ENCODE measurements around the gene SNRPB2.
A peak's percentile ranks its signal among the peaks of the same experiment; 100 is the strongest.

Gene SNRPB2

GRCh38 chr20:16714751-16715150 is 15.1 kb upstream of the SNRPB2 start:
- H3K9me3 ChIP-seq (ENCODE audit: control insufficient read depth, low read length) = no peaks in the 10 kb centered on the region
- no peak overlapping the region for H3K4me3 ChIP-seq (ENCODE audit: insufficient read depth, low read depth, low read length, poor library complexity, severe bottlenecking)
- DNase-seq = no peak
- H3K36me3 ChIP-seq (ENCODE audit: control insufficient read depth, insufficient read depth, low read length) = no peaks in the 10 kb centered on the region
- no peak overlapping the region for H3K27ac ChIP-seq (ENCODE audit: insufficient read depth, low read length, poor library complexity, severe bottlenecking)
- H3K27me3 ChIP-seq (replicated peaks; ENCODE audit: control insufficient read depth, insufficient read depth, low read length, poor library complexity, severe bottlenecking) = no peaks in the 10 kb centered on the region
- peaks cover under 1% of the 10 kb centered on the region for H3K4me1 ChIP-seq (ENCODE audit: control insufficient read depth, insufficient read depth, low read length, poor library complexity, severe bottlenecking)

GRCh38 chr20:16719421-16719820 is 10.4 kb upstream of the SNRPB2 start:
- H3K4me1 ChIP-seq (ENCODE audit: control insufficient read depth, insufficient read depth, low read length, poor library complexity, severe bottlenecking) = no peaks in the 10 kb centered on the region
- H3K36me3 ChIP-seq (ENCODE audit: control insufficient read depth, insufficient read depth, low read length) = no peaks in the 10 kb centered on the region
- H3K9me3 ChIP-seq (ENCODE audit: control insufficient read depth, low read length) = no peaks in the 10 kb centered on the region
- H3K27me3 ChIP-seq (replicated peaks; ENCODE audit: control insufficient read depth, insufficient read depth, low read length, poor library complexity, severe bottlenecking) = no peaks in the 10 kb centered on the region
- H3K27ac ChIP-seq (ENCODE audit: insufficient read depth, low read length, poor library complexity, severe bottlenecking) = no peak overlapping the region
- DNase-seq = no peak
- no peak overlapping the region for H3K4me3 ChIP-seq (ENCODE audit: insufficient read depth, low read depth, low read length, poor library complexity, severe bottlenecking)

- no peaks in the 10 kb centered on the region for H3K27me3 ChIP-seq (replicated peaks; ENCODE audit: control insufficient read depth, insufficient read depth, low read length, poor library complexity, severe bottlenecking)
- H3K27ac ChIP-seq (ENCODE audit: insufficient read depth, low read length, poor library complexity, severe bottlenecking) = peak overlapping the region; percentile 86
- no peak for DNase-seq
- H3K9me3 ChIP-seq (ENCODE audit: control insufficient read depth, low read length) = no peaks in the 10 kb centered on the region
- H3K36me3 ChIP-seq (ENCODE audit: control insufficient read depth, insufficient read depth, low read length) = peaks cover 20% of the 10 kb centered on the region
- peak overlapping the region; percentile 77 for H3K4me3 ChIP-seq (ENCODE audit: insufficient read depth, low read depth, low read length, poor library complexity, severe bottlenecking)
- peaks cover 13% of the 10 kb centered on the region for H3K4me1 ChIP-seq (ENCODE audit: control insufficient read depth, insufficient read depth, low read length, poor library complexity, severe bottlenecking)
Measured at GRCh38 chr20:16729080-16729479, 746 bp upstream of the SNRPB2 start.

GRCh38 chr20:16732506-16733152 is 2.8 kb downstream of the SNRPB2 start:
- peaks cover 19% of the 10 kb centered on the region for H3K4me1 ChIP-seq (ENCODE audit: control insufficient read depth, insufficient read depth, low read length, poor library complexity, severe bottlenecking)
- no peak for DNase-seq
- no peak overlapping the region for H3K4me3 ChIP-seq (ENCODE audit: insufficient read depth, low read depth, low read length, poor library complexity, severe bottlenecking)
- H3K27me3 ChIP-seq (replicated peaks; ENCODE audit: control insufficient read depth, insufficient read depth, low read length, poor library complexity, severe bottlenecking) = no peaks in the 10 kb centered on the region
- peaks cover 50% of the 10 kb centered on the region for H3K36me3 ChIP-seq (ENCODE audit: control insufficient read depth, insufficient read depth, low read length)
- H3K9me3 ChIP-seq (ENCODE audit: control insufficient read depth, low read length) = no peaks in the 10 kb centered on the region
- peak overlapping the region; percentile 10 for H3K27ac ChIP-seq (ENCODE audit: insufficient read depth, low read length, poor library complexity, severe bottlenecking)

GRCh38 chr20:16740365-16741072 is 10.7 kb downstream of the SNRPB2 start:
- DNase-seq = no peak
- peaks cover 53% of the 10 kb centered on the region for H3K36me3 ChIP-seq (ENCODE audit: control insufficient read depth, insufficient read depth, low read length)

GRCh38 chr20:16744178-16744807 is 14.5 kb downstream of the SNRPB2 start:
- DNase-seq = no peak
- no peak overlapping the region for H3K27ac ChIP-seq (ENCODE audit: insufficient read depth, low read length, poor library complexity, severe bottlenecking)
- no peaks in the 10 kb centered on the region for H3K27me3 ChIP-seq (replicated peaks; ENCODE audit: control insufficient read depth, insufficient read depth, low read length, poor library complexity, severe bottlenecking)
- no peak overlapping the region for H3K4me3 ChIP-seq (ENCODE audit: insufficient read depth, low read depth, low read length, poor library complexity, severe bottlenecking)
- peaks cover 22% of the 10 kb centered on the region for H3K36me3 ChIP-seq (ENCODE audit: control insufficient read depth, insufficient read depth, low read length)
- no peaks in the 10 kb centered on the region for H3K4me1 ChIP-seq (ENCODE audit: control insufficient read depth, insufficient read depth, low read length, poor library complexity, severe bottlenecking)
- H3K9me3 ChIP-seq (ENCODE audit: control insufficient read depth, low read length) = no peaks in the 10 kb centered on the region

More at GRCh38 chr20:16740365-16741072, 10.7 kb downstream of the SNRPB2 start:
- Histone ChIP-seq H3K9me3 (ENCODE audit: control insufficient read depth, low read length) (no peaks in the 10 kb centered on the region), H3K4me1 (ENCODE audit: control insufficient read depth, insufficient read depth, low read length, poor library complexity, severe bottlenecking) (no peaks in the 10 kb centered on the region), H3K27ac (ENCODE audit: insufficient read depth, low read length, poor library complexity, severe bottlenecking) (no peak overlapping the region), H3K27me3 (replicated peaks; ENCODE audit: control insufficient read depth, insufficient read depth, low read length, poor library complexity, severe bottlenecking) (no peaks in the 10 kb centered on the region), H3K4me3 (ENCODE audit: insufficient read depth, low read depth, low read length, poor library complexity, severe bottlenecking) (no peak overlapping the region)

- H3K4me1 ChIP-seq (ENCODE audit: control insufficient read depth, insufficient read depth, low read length, poor library complexity, severe bottlenecking) = no peaks in the 10 kb centered on the region
- no peak overlapping the region for H3K4me3 ChIP-seq (ENCODE audit: insufficient read depth, low read depth, low read length, poor library complexity, severe bottlenecking)
- H3K36me3 ChIP-seq (ENCODE audit: control insufficient read depth, insufficient read depth, low read length) = peaks cover 18% of the 10 kb centered on the region
- H3K9me3 ChIP-seq (ENCODE audit: control insufficient read depth, low read length) = no peaks in the 10 kb centered on the region
- DNase-seq = no peak
- no peak overlapping the region for H3K27ac ChIP-seq (ENCODE audit: insufficient read depth, low read length, poor library complexity, severe bottlenecking)
- no peaks in the 10 kb centered on the region for H3K27me3 ChIP-seq (replicated peaks; ENCODE audit: control insufficient read depth, insufficient read depth, low read length, poor library complexity, severe bottlenecking)
Measured at GRCh38 chr20:16745204-16745603, 15.4 kb downstream of the SNRPB2 start.

- Histone ChIP-seq H3K36me3 (ENCODE audit: control insufficient read depth, insufficient read depth, low read length) (no peaks in the 10 kb centered on the region), H3K27ac (ENCODE audit: insufficient read depth, low read length, poor library complexity, severe bottlenecking) (no peak overlapping the region), H3K27me3 (replicated peaks; ENCODE audit: control insufficient read depth, insufficient read depth, low read length, poor library complexity, severe bottlenecking) (no peaks in the 10 kb centered on the region), H3K4me1 (ENCODE audit: control insufficient read depth, insufficient read depth, low read length, poor library complexity, severe bottlenecking) (no peaks in the 10 kb centered on the region), H3K4me3 (ENCODE audit: insufficient read depth, low read depth, low read length, poor library complexity, severe bottlenecking) (no peak overlapping the region), H3K9me3 (ENCODE audit: control insufficient read depth, low read length) (no peaks in the 10 kb centered on the region)
- no peak for DNase-seq
Measured at GRCh38 chr20:16747291-16747811, 17.5 kb downstream of the SNRPB2 start.

- Histone ChIP-seq H3K27me3 (replicated peaks; ENCODE audit: control insufficient read depth, insufficient read depth, low read length, poor library complexity, severe bottlenecking) (no peaks in the 10 kb centered on the region), H3K4me1 (ENCODE audit: control insufficient read depth, insufficient read depth, low read length, poor library complexity, severe bottlenecking) (no peaks in the 10 kb centered on the region), H3K9me3 (ENCODE audit: control insufficient read depth, low read length) (no peaks in the 10 kb centered on the region), H3K4me3 (ENCODE audit: insufficient read depth, low read depth, low read length, poor library complexity, severe bottlenecking) (no peak within 1 kb of the TSS), H3K36me3 (ENCODE audit: control insufficient read depth, insufficient read depth, low read length) (no peaks in the 10 kb centered on the region), H3K27ac (ENCODE audit: insufficient read depth, low read length, poor library complexity, severe bottlenecking) (no peak within 1 kb of the TSS)
- no peak for DNase-seq
Measured at GRCh38 chr20:16748308-16748900, 18.6 kb downstream of the SNRPB2 start, which contains the start of gene OTOR. TSS of gene OTOR (plus strand) at chr20:16748358. CDS start at chr20:16748402, 44 bp downstream.
